H9 (cell line): ENCODE data around the gene TSPAN18. TPM values are rescaled to one million over a fixed set of nuclear protein-coding genes. Genes with fewer than 3 reads are reported as not detected.

Experiments used
- DNase-seq: peaks from one replicate; pipeline ENCODE4 v3.0.0-alpha.2; 2017
- H2AFZ ChIP-seq: one replicate; pipeline ENCODE4 v1.6.1; 2013; ENCODE audit warnings: mild to moderate bottlenecking, low read length, control low read depth, moderate library complexity
- H2AK5ac ChIP-seq: 2 replicates; pipeline ENCODE4 v1.6.1; 2013; ENCODE audit warnings: low read length, control low read depth, mixed read lengths; ENCODE audit not compliant: insufficient read length
- H2BK120ac ChIP-seq: one replicate; pipeline ENCODE4 v1.6.1; 2013; ENCODE audit warnings: low read depth, mild to moderate bottlenecking, low read length, control low read depth, inconsistent platforms; ENCODE audit not compliant: poor library complexity, severe bottlenecking
- H2BK12ac ChIP-seq: 2 replicates; pipeline ENCODE4 v1.6.1; 2013; ENCODE audit warnings: low read length, control low read depth, mixed read lengths, low read depth; ENCODE audit not compliant: insufficient read length
- H2BK15ac ChIP-seq: 2 replicates; pipeline ENCODE4 v1.6.1; 2013; ENCODE audit warnings: low read depth, low read length, control low read depth
- H2BK20ac ChIP-seq: one replicate; pipeline ENCODE4 v1.6.1; 2013; ENCODE audit warnings: low read depth, mild to moderate bottlenecking, low read length, control low read depth, inconsistent platforms; ENCODE audit not compliant: poor library complexity, severe bottlenecking
- H2BK5ac ChIP-seq: 2 replicates; pipeline ENCODE4 v1.6.1; 2013; ENCODE audit warnings: low read length, control low read depth, mixed read lengths; ENCODE audit not compliant: insufficient read length
- H3K14ac ChIP-seq: 2 replicates; pipeline ENCODE4 v1.6.1; 2013; ENCODE audit warnings: low read length, control low read depth; ENCODE audit not compliant: insufficient read depth
- H3K18ac ChIP-seq: 2 replicates; pipeline ENCODE4 v1.6.1; 2013; ENCODE audit warnings: low read depth, mild to moderate bottlenecking, mixed read lengths, low read length, control low read depth; ENCODE audit not compliant: insufficient read length
- H3K23ac ChIP-seq: 2 replicates; pipeline ENCODE4 v1.6.1; 2013; ENCODE audit warnings: low read length, control low read depth, mixed read lengths, low read depth; ENCODE audit not compliant: insufficient read length
- H3K23me2 ChIP-seq: 2 replicates; pipeline ENCODE4 v1.6.1; 2013; ENCODE audit warnings: low read depth, mild to moderate bottlenecking, mixed read lengths, low read length, control low read depth; ENCODE audit not compliant: insufficient read length, poor library complexity, severe bottlenecking
- H3K27ac ChIP-seq: 2 replicates; pipeline ENCODE4 v1.5.1; 2013; ENCODE audit warnings: low read length, control low read depth, mixed read lengths, low read depth; ENCODE audit not compliant: insufficient read length
- H3K27me3 ChIP-seq: 2 replicates; pipeline ENCODE4 v1.6.1; 2013; ENCODE audit warnings: low read length, control low read depth, inconsistent platforms; ENCODE audit not compliant: insufficient read depth
- H3K4ac ChIP-seq: 2 replicates; pipeline ENCODE4 v1.6.1; 2013; ENCODE audit warnings: low read depth, mild to moderate bottlenecking, control low read depth, inconsistent platforms, low read length, moderate library complexity
- H3K4me1 ChIP-seq: 2 replicates; pipeline ENCODE4 v1.6.1; 2013; ENCODE audit warnings: low read length, control low read depth, inconsistent platforms; ENCODE audit not compliant: insufficient read depth
- H3K4me2 ChIP-seq: 2 replicates; pipeline ENCODE4 v1.6.1; 2013; ENCODE audit warnings: low read length, control low read depth, mixed read lengths; ENCODE audit not compliant: insufficient read length, insufficient read depth
- H3K56ac ChIP-seq: 2 replicates; pipeline ENCODE4 v1.6.1; 2013; ENCODE audit warnings: low read depth, mild to moderate bottlenecking, mixed read lengths, low read length, control low read depth; ENCODE audit not compliant: insufficient read length
- H3K79me1 ChIP-seq: 2 replicates; pipeline ENCODE4 v1.6.1; 2013; ENCODE audit warnings: low read depth, mild to moderate bottlenecking, moderate library complexity, low read length, control low read depth, inconsistent platforms; ENCODE audit not compliant: insufficient read depth, poor library complexity, severe bottlenecking
- H3K79me2 ChIP-seq: 2 replicates; pipeline ENCODE4 v1.6.1; 2013; ENCODE audit warnings: low read length, control low read depth, inconsistent platforms; ENCODE audit not compliant: insufficient read depth
- H3K9ac ChIP-seq: 2 replicates; pipeline ENCODE4 v1.6.1; 2013; ENCODE audit warnings: low read length, control low read depth, mixed read lengths; ENCODE audit not compliant: insufficient read length; ENCODE audit errors: extremely low read depth
- H3K9me3 ChIP-seq: one replicate; pipeline ENCODE4 v1.6.1; 2013; ENCODE audit warnings: low read depth, low read length, inconsistent platforms; ENCODE audit not compliant: control insufficient read depth
- H3T11ph ChIP-seq: one replicate; pipeline ENCODE4 v1.6.1; 2013; ENCODE audit warnings: mild to moderate bottlenecking, low read length, control low read depth, inconsistent platforms
- H4K20me1 ChIP-seq: one replicate; pipeline ENCODE4 v1.6.1; 2013; ENCODE audit not compliant: control insufficient read depth, insufficient read length, insufficient read depth
- H4K5ac ChIP-seq: 2 replicates; pipeline ENCODE4 v1.6.1; 2013; ENCODE audit warnings: low read depth, mild to moderate bottlenecking, mixed read lengths, low read length, control low read depth; ENCODE audit not compliant: insufficient read length
- H4K8ac ChIP-seq: replicated peaks from 2 replicates; pipeline ENCODE4 v1.6.1; 2013; ENCODE audit warnings: low read length, control low read depth, mixed read lengths, low read depth; ENCODE audit not compliant: insufficient read length
- H4K91ac ChIP-seq: 2 replicates; pipeline ENCODE4 v1.6.1; 2013; ENCODE audit warnings: low read depth, mild to moderate bottlenecking, moderate library complexity, mixed read lengths, low read length, control low read depth; ENCODE audit not compliant: insufficient read length
- H3K27ac Mint-ChIP-seq, 3 experiments: 2 replicates in 2 of 3; 3 replicates in 1 of 3; pipeline ENCODE4 v1.8.0; 2020 to 2021; ENCODE audit warnings: mixed read lengths in 3 of 3, mild to moderate bottlenecking in 1 of 3, moderate library complexity in 1 of 3
- H3K27me3 Mint-ChIP-seq: 2 replicates; pipeline ENCODE4 v1.8.0; 2021; ENCODE audit warnings: low read depth, mild to moderate bottlenecking, moderate library complexity, mixed read lengths
- H3K36me3 Mint-ChIP-seq, 3 experiments: 2 replicates in 2 of 3; 3 replicates in 1 of 3; pipeline ENCODE4 v1.8.0; 2020 to 2021; ENCODE audit warnings: low read depth in 3 of 3, mixed read lengths in 3 of 3; ENCODE audit not compliant: insufficient read depth in 1 of 3
- H3K4me1 Mint-ChIP-seq, 2 experiments: 2 replicates each; pipeline ENCODE4 v1.8.0; 2020; ENCODE audit warnings: mixed read lengths in 2 of 2
- H3K4me3 Mint-ChIP-seq, 2 experiments: 2 replicates in 1 of 2; 3 replicates in 1 of 2; pipeline ENCODE4 v1.8.0; 2020 to 2021; ENCODE audit warnings: mild to moderate bottlenecking in 2 of 2, mixed read lengths in 2 of 2, moderate library complexity in 1 of 2
- H3K9me3 Mint-ChIP-seq, 2 experiments: 2 replicates in 1 of 2; 3 replicates in 1 of 2; pipeline ENCODE4 v1.8.0; 2020; ENCODE audit warnings: mild to moderate bottlenecking in 2 of 2, mixed read lengths in 2 of 2, moderate library complexity in 1 of 2
- CTCF ChIP-seq: fragments of 200-600 bp; sonication (generic); conservative IDR thresholded peaks from 3 replicates; pipeline ENCODE4 v1.8.0; 2021; ENCODE audit warnings: antibody characterized with exemption, mild to moderate bottlenecking
- WGBS: extraction: QIAGEN DNeasy Blood & Tissue Kit; methylation state at CpG from one replicate; pipeline ENCODE4 v1.1.7; 2013; ENCODE audit warnings: missing lambda C conversion rate, low lambda C conversion rate, mixed read lengths; ENCODE audit not compliant: insufficient read length; ENCODE audit errors: extremely low coverage; 5-methylcytosine and 5-hydroxymethylcytosine counted together
- total RNA-seq: library from RNA; stranded (reverse); gene quantifications from 2 replicates; pipeline ENCODE4 v1.2.1, GENCODE V29; 2021

Gene TSPAN18
- total RNA-seq, 1 experiment from 2014 or later = 25.3 TPM

GRCh38 chr11:44916801-44917385 is 190.1 kb downstream of the TSPAN18 start:
- Histone ChIP-seq H2AK5ac (no peak overlapping the region), H2BK120ac (no peak overlapping the region), H3K4me1 (peaks cover 1% of the 10 kb centered on the region; the same call in 1 of the 2 replicates), H2AFZ (no peak overlapping the region), H2BK12ac (no peak overlapping the region), H3K79me1 (no peaks in the 10 kb centered on the region), H3K9me3 (no peaks in the 10 kb centered on the region), H3K14ac (no peak overlapping the region), H3K27ac (no peak overlapping the region), H3K23ac (no peak overlapping the region), H4K20me1 (no peaks in the 10 kb centered on the region), H3K4ac (no peak overlapping the region), H3K79me2 (no peaks in the 10 kb centered on the region), H3K56ac (no peak overlapping the region), H3K9ac (no peak overlapping the region), H4K5ac (no peak overlapping the region), H2BK15ac (no peak overlapping the region), H4K91ac (no peak overlapping the region), H3T11ph (no peak overlapping the region), H3K18ac (no peak overlapping the region), H3K27me3 (no peaks in the 10 kb centered on the region), H4K8ac (no peak overlapping the region), H2BK20ac (no peak overlapping the region), H3K23me2 (no peaks in the 10 kb centered on the region), H2BK5ac (no peak overlapping the region), H3K4me2 (no peak overlapping the region)
- Mint-ChIP-seq H3K27me3 (peaks cover 1% of the 10 kb centered on the region), H3K9me3 (no peaks in the 10 kb centered on the region; a peak in 1 of 5 replicates), H3K27ac (no peak overlapping the region; a peak in 1 of 7 replicates), H3K4me3 (no peak overlapping the region), H3K36me3 (no peaks in the 10 kb centered on the region; a peak in 1 of 7 replicates), H3K4me1 (peaks cover 11 to 14% of the 10 kb centered on the region in 2 experiments)
- TF ChIP-seq CTCF = no peak
- no CpG with 5 or more reads among the region's 10 CpGs for WGBS
- no peak for DNase-seq
